Hematopoietic multipotent progenitor cell (in vitro differentiated cells): Measurements from ENCODE around the gene NT5M. TPM values are rescaled to one million over a fixed set of nuclear protein-coding genes. Genes with fewer than 3 reads are reported as not detected.
"Not testable (repeated sequence)": the region's sequence is repeated elsewhere in the genome, so short reads cannot be mapped to it uniquely, and the experiment has no call there.

Source experiments
- DNase-seq, 3 donors: peaks; one replicate each; pipeline ENCODE4 v3.0.0-alpha.2; 2011 to 2015; ENCODE audit warnings: low read depth in 2 of 3, low spot score in 2 of 3
- total RNA-seq: library from RNA; depleted of rRNA; stranded (reverse); fragments of >200 nt; gene quantifications from one replicate; pipeline ENCODE4 v1.2.3, GENCODE V29; 2012

The NT5M gene
- 32.0 TPM for total RNA-seq

GRCh38 chr17:17303010-17303846 is at the start of gene NT5M:
TSS of gene NT5M (plus strand) at chr17:17303373. CDS start at chr17:17303551, 178 bp downstream.
- peak in 2 of 3 donors; percentile 75 to 76 for DNase-seq

GRCh38 chr17:17253406-17253805 is 49.8 kb upstream of the NT5M start:
- DNase-seq: no peak

- DNase-seq: no peak
Measured at GRCh38 chr17:17254036-17254435, 49.1 kb upstream of the NT5M start.

DNA sequence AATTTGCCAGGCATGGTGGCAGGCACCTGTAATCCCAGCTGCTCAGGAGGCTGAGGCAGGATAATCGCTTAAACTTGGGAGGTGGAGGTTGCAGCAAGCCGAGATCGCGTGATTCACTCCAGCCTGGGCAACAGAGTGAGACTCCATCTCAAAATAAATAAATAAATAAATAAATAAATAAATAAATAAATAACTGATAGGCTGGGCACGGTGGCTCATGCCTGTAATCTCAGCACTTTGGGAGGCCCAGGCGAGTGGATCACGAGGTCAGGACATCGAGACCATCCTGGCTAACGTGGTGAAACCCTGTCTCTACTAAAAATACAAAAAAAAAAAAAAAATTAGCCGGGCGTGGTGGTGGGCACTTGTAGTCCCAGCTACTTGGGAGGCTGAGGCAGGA is 47.5 kb upstream of the NT5M start:
- not testable (repeated sequence) for DNase-seq

DNA sequence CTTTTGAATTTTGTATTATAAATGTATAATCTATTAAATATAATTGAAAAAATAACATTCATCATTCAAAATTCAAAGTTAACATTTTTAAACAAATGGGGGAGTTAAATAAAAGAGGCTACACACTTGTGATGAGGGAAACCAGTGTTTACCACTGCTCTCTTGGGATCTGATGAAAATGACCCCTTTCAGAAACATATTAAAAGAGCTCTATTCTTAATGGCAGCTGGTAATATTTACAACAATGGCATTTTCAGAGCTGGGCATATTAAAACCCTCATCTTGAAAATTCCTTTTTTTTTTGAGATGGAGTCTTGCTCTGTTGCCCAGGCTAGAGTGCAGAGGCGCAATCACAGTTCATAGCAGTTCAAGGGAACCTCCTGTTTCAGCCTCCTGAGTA is 46.9 kb upstream of the NT5M start:
- no peak for DNase-seq

DNA sequence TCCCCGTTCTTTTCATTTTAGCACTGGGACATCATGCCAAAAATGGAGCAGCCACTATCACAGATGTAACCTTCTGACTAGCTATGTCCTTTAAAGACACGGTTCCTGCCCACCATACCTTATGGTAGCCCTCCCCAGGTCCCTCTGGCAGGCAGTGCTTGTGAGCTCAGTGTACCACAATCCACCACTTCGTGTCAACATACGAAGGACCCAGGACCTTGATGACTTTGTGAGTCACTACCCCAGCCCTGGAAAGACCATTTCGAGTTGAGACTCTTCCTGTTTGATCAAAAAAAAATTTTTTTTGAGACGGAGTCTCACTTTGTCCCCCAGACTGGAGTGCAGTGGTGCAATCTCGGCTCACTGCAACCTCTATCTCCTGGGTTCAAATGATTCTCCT is 45.2 kb upstream of the NT5M start:
- DNase-seq: no peak

DNA sequence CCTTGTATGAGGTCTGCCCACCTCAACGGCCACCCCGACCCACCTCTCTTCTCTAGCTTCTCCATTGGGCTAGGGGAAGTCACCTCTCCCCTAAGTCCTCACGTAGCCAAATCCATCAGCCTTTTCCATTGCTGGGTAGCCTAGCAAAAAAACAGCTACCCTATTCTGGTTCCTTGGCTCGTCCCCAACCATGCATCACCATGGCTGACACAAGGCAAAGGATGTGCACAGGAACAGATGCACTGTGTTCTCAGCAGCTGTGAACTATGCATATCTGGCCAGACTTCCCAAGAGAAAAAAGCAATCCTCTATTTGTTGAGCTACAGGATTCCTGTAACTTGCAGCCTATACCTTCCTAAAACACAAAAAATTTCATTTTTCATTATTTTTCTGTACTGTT is 44.2 kb upstream of the NT5M start:
- DNase-seq: no peak

- no peak for DNase-seq
Measured at GRCh38 chr17:17264430-17264829, 38.7 kb upstream of the NT5M start.

DNA sequence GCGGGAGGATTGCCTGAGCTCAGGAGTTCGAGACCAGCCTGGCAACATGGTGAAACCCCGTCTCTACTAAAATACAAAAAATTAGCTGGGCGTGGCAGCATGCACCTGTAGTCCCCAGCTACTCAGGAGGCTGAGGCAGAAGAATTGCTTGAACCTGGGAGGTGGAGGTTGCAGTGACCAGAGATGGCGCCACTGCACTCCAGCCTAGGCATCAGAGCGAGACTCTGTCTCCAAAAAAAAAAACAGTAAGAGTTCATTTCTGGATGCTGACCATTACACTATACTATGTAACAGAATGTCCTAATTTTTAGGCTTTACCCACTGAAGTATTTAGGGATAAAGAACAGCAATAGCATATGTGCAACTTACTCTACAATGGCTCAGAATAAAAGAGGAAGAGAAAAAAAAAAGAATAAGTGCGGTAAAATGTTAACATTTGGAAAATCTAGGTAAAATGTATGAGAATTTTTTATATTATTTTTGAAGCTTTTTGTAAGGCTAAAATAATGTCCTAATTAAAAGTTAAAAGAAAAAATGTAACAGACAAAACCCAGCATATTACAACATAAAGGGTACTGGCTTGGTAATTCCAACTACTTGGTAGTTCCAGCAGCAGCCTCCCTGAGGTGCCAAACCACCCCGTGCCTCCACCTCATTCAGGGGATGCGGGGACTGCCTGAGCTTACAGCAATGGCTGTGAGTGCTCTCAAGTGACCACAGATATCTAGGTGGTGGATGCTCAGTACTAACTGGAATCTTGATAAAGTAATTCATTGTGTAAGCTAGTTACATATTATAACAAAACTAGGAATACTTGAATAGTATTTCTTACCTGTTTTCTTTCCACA is 33.0 kb upstream of the NT5M start:
- DNase-seq: peak in 2 of 3 donors; percentile 14 to 31

DNA sequence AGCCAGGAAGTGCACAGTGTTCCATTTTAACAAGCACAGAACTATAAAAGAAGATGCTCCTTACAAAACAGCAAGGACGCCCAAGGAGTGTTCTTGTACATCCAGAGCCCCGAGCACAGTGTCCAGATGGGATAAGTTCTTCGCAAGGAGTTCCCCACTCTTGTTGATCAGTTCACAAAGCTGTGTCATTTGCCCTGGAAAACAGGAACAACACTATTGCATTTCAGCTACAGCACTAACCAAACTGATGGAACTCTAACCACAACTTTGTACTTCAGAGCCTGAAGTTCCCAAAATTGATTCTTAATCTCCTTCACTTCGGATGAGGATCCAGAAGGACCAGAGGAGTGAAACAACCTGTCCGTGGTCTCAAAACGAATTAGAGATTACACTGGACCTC is 27.2 kb upstream of the NT5M start:
- peak in 2 of 3 donors; percentile 22 to 56 for DNase-seq

DNA sequence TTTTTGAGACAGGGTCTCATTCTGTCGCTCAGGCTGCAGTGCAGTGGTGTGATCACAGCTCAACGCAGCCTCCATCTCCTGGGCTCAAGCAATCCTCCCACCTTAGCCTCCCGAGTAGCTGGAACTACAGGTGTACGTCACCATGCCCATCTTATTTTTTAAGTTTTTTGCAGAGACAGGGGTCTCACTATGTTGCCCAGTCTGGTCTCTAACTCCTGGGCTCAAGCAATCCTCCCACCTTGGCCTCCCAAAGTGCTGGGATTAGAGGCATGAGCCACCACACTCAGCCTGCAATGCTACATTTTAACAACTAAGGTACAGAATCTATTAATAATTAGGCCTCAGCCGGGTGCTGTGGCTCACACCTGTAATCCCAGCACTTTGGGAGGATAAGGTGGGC is 25.7 kb upstream of the NT5M start:
- not testable (repeated sequence) for DNase-seq

GRCh38 chr17:17279316-17279715 is 23.9 kb upstream of the NT5M start:
- DNase-seq: no peak

DNA sequence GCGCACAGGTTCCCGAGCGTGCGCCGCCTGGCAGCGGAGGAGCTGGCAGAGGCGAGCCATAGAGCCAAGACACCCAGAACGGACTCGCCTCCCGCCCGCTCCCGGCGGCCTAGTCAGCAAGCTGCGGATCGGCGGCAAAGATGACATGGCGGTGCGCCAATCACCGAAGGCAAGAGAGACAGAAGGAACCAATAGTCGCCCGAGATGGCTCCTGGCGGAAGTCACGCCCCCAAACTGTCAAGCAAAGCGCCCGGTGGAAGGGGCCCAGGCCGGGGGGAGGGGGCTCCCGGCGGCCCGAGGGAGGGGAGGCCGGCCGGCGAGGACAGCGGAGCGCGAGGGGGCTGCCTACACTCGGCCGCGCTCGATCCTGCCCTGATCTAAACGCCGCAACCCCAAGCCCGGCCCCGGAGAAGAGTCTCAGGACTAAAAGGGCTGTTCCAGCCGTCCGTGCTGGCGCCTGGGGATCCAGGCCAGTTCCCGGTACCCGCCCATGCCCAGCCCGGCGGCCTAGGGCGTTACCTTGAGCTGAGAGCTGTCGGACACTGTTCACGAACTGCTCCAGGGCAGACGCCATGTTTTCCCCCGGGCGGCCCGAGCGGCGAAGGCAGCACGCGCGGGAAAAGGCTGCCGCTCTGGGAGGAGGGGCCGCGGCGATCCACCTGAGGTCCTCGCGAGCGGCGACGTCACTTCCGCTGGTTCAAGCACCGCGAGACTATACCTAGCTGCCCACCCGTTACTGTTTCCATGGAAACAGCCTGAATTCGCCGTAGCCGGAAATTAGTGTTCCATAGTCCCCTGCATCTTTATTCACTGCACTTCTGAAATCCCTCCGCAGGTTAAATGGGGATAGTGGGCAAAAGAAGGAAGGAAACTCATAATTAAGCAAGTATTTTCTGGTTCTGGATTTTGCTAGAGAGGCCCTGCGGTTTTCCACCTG is 22.3 kb upstream of the NT5M start, which contains the start of gene COPS3:
COPS3 (minus strand) TSS at position 634 of the 937 bp plus-strand sequence; CDS start at position 574, 60 bp downstream.
- DNase-seq: peak; percentile 93 to 98 (median 98)

- no peak for DNase-seq
Measured at GRCh38 chr17:17285951-17286350, 17.2 kb upstream of the NT5M start.

GRCh38 chr17:17289086-17289485 is 14.1 kb upstream of the NT5M start:
- no peak for DNase-seq

- no peak for DNase-seq
Measured at GRCh38 chr17:17289701-17290100, 13.5 kb upstream of the NT5M start.

- DNase-seq: no peak
Measured at GRCh38 chr17:17295141-17295540, 8.0 kb upstream of the NT5M start.

GRCh38 chr17:17297217-17297616 is 6.0 kb upstream of the NT5M start:
- DNase-seq: no peak

DNA sequence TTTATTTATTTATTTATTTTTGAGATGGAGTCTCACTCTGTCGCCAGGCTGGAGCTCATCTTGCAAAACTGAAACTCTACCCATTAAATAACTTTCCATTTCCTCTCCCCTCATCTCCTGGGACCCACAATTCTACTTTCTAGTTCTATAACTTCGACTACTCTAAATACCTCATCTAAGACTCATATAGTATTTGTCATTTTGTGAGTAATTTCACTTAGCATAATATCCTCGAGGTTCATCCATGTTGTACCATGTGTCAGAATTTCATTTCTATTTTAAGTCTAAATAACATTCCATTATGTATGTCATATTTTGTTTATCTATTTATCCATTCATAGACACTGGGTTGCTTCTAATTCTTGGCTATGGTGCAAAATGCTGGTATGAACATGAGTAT is 5.1 kb upstream of the NT5M start:
- DNase-seq: no peak
